Endothelial cell of umbilical vein (primary cell): ENCODE data around the gene MESD. TPM values are rescaled to one million over a fixed set of nuclear protein-coding genes. Genes with fewer than 3 reads are reported as not detected.

ENCODE experiments used
- BruUV-seq: library from RNA; stranded (reverse); fragments of 400-500 nt; replicated peaks from 2 replicates; lab custom pipeline; 2021; lab: Mats Ljungman, UMichigan
- CTCF ChIA-PET: fragments of 300-600, 350-600 bp; sonication (Branson Sonifier 250); formaldehyde crosslinking; loops from one replicate; lab custom pipeline; 2021; ENCODE audit warnings: antibody characterized with exemption, inconsistent platforms; lab: Charles Lee
- POLR2A ChIA-PET: fragments of 300-600, 350-600 bp; sonication (Branson Sonifier 250); formaldehyde crosslinking; loops from one replicate; lab custom pipeline; 2021; ENCODE audit warnings: antibody characterized with exemption, inconsistent platforms; lab: Charles Lee
- DNase-seq: peaks from one replicate; pipeline ENCODE4 v3.0.0-alpha.2; 2011; ENCODE audit warnings: low read depth, low spot score
- FAIRE-seq: peaks from 2 replicates; lab custom pipeline; 2011; peaks lifted over from hg19 to GRCh38; lab: Jason Lieb, UNC
- H2AFZ ChIP-seq: 2 replicates; pipeline ENCODE4 v1.6.0; 2012; ENCODE audit warnings: low read depth, low read length, control low read depth, inconsistent platforms
- H3K27ac ChIP-seq: 2 replicates; pipeline ENCODE4 v1.5.1; 2011; ENCODE audit warnings: low read depth, mild to moderate bottlenecking, control low read depth, low read length, moderate library complexity; ENCODE audit not compliant: insufficient read depth
- H3K27me3 ChIP-seq, 2 experiments: 2 replicates each; pipeline versions ENCODE4 v1.6.0 to v1.6.1; 2011; ENCODE audit warnings: low read length in 2 of 2, mixed read lengths in 1 of 2; ENCODE audit not compliant: control insufficient read depth in 2 of 2, insufficient read depth in 2 of 2
- H3K36me3 ChIP-seq, 2 experiments: 2 replicates in 1 of 2; 3 replicates in 1 of 2; pipeline ENCODE4 v1.5.1; 2011; ENCODE audit warnings: low read length in 2 of 2, mild to moderate bottlenecking in 1 of 2, moderate library complexity in 1 of 2; ENCODE audit not compliant: control insufficient read depth in 2 of 2, insufficient read depth in 2 of 2; ENCODE audit errors: extremely low read depth in 1 of 2
- H3K4me1 ChIP-seq: 3 replicates; pipeline ENCODE4 v1.5.1; 2011; ENCODE audit warnings: mild to moderate bottlenecking, low read length; ENCODE audit not compliant: control insufficient read depth, insufficient read depth; ENCODE audit errors: extremely low read depth
- H3K4me2 ChIP-seq: 2 replicates; pipeline ENCODE4 v1.6.1; 2011; ENCODE audit warnings: low read length, control low read depth, mixed read lengths; ENCODE audit not compliant: insufficient read depth
- H3K4me3 ChIP-seq, 3 experiments: fragments of 200-600 bp in 1 of 3; sonication (generic), shearing (Covaris generic) in 1 of 3; replicated peaks in 1 of 3; 2 replicates each; pipeline ENCODE4 v1.5.1; 2011 to 2016; ENCODE audit warnings: control low read depth in 3 of 3, low read length in 3 of 3, mild to moderate bottlenecking in 2 of 3, inconsistent platforms in 1 of 3, low read depth in 1 of 3, moderate library complexity in 1 of 3; ENCODE audit not compliant: insufficient read depth in 1 of 3
- H3K79me2 ChIP-seq: 2 replicates; pipeline ENCODE4 v1.6.0; 2012; ENCODE audit warnings: low read length, inconsistent platforms; ENCODE audit not compliant: control insufficient read depth, insufficient read depth
- H3K9ac ChIP-seq: replicated peaks from 2 replicates; pipeline ENCODE3; 2011; ENCODE audit warnings: low read length, control low read depth; ENCODE audit not compliant: insufficient read depth; ENCODE audit errors: extremely low read depth
- H3K9me1 ChIP-seq: replicated peaks from 3 replicates; pipeline ENCODE4 v1.6.0; 2011; ENCODE audit warnings: mild to moderate bottlenecking, low read length; ENCODE audit not compliant: control insufficient read depth, insufficient read depth; ENCODE audit errors: extremely low read depth
- H3K9me3 ChIP-seq: replicated peaks from 2 replicates; pipeline ENCODE4 v1.5.1; 2012; ENCODE audit warnings: low read length, inconsistent platforms; ENCODE audit not compliant: control insufficient read depth, insufficient read depth
- H4K20me1 ChIP-seq: replicated peaks from 2 replicates; pipeline ENCODE3; 2011; ENCODE audit warnings: mild to moderate bottlenecking, low read length; ENCODE audit not compliant: control insufficient read depth, insufficient read depth; ENCODE audit errors: extremely low read depth
- EZH2 ChIP-seq: IDR thresholded peaks from 2 replicates; pipeline ENCODE4 v1.6.1; 2012; ENCODE audit warnings: borderline replicate concordance, low read depth, mild to moderate bottlenecking, moderate library complexity, low read length, inconsistent platforms; ENCODE audit not compliant: severe bottlenecking
- FOS ChIP-seq: IDR thresholded peaks from 2 replicates; pipeline ENCODE4 v1.6.1; 2011; ENCODE audit warnings: mild to moderate bottlenecking, low read length, moderate library complexity, borderline replicate concordance; ENCODE audit not compliant: insufficient read depth
- GATA2 ChIP-seq: IDR thresholded peaks from 2 replicates; pipeline ENCODE4 v1.7.0; 2011; ENCODE audit warnings: low read depth, mild to moderate bottlenecking, moderate library complexity, mixed read lengths, low read length; ENCODE audit not compliant: insufficient read length, insufficient read depth
- JUN ChIP-seq: IDR thresholded peaks from 2 replicates; pipeline ENCODE4 v1.6.1; 2011; ENCODE audit warnings: borderline replicate concordance, low read depth; ENCODE audit not compliant: insufficient read length, insufficient read depth
- MYC ChIP-seq: IDR thresholded peaks from one replicate; pipeline ENCODE4 v1.6.1; 2011; ENCODE audit warnings: mild to moderate bottlenecking, low read depth, low read length
- POLR2A ChIP-seq: IDR thresholded peaks from 2 replicates; pipeline ENCODE4 v1.6.1; 2012; ENCODE audit warnings: low read depth, mild to moderate bottlenecking, control low read depth, low read length
- dilution Hi-C: fragments of 300-500 bp; cut with MboI; formaldehyde crosslinking; loops from one replicate; pipeline ENCODE4 v1.15.0; 2019; ENCODE audit warnings: low sequenced_read_pairs; ENCODE audit not compliant: extremely low pct_ligation_motif_present
- intact Hi-C: fragments of 100-400 bp; cut with micrococcal nuclease; formaldehyde crosslinking; loops from one replicate; pipeline ENCODE4 v1.10.0; 2022
- polyA plus RNA-seq, 4 experiments: library from polyadenylated mRNA; depleted of rRNA in 3 of 4; stranded (reverse) in 3 of 4; unstranded in 1 of 4; fragments of >200 nt; gene quantifications; 2 replicates each; pipeline versions ENCODE4 v1.2.1 to v1.2.3, GENCODE V29; 2011 to 2012; ENCODE audit warnings: missing spikeins in 1 of 4
- total RNA-seq: library from RNA; stranded (reverse); gene quantifications from 2 replicates; pipeline ENCODE4 v1.2.3, GENCODE V29; 2021
- TF ChIP-seq, protein P1 (sequence below): IDR thresholded peaks from 2 replicates; pipeline ENCODE4 v1.6.1; 2011; ENCODE audit not compliant: insufficient read depth, insufficient read length
- TF ChIP-seq, protein P2 (sequence below), 2 donors: IDR thresholded peaks; 1 replicate in 1 of 2; 2 replicates in 1 of 2; pipeline ENCODE4 v1.5.1; 2011; ENCODE audit warnings: low read length in 2 of 2, mild to moderate bottlenecking in 2 of 2, moderate library complexity in 2 of 2, control low read depth in 1 of 2, inconsistent platforms in 1 of 2, low read depth in 1 of 2; ENCODE audit not compliant: insufficient read depth in 1 of 2; ENCODE audit errors: extremely low read depth in 1 of 2

Gene MESD
- total and polyA plus RNA-seq, 2 donors (not counting 3 experiments of a cell fraction or from before 2014, with no cell fraction given), result 12.8 to 30.5 TPM

DNA sequence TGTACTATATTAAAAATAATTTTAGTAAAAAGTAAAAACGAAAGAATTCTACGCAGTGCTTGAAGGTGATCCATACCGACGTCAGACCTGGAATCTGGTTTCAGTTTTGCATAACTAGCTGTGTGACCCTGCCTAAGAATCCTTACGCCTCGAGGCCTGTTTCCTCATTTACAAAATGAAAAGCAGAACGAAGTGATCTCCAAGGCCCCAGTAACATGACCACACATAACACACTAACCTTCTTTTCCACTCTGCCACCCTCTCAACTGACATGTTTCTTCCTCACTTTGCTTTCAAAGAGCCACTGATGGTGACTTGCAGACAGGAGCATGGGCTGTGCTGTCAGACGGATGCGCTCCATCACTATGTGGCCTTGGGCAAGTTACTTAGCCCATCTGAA lies 4.8 kb downstream of the MESD start:
- Histone ChIP-seq H3K27me3 (no peaks in the 10 kb centered on the region), H3K4me1 (peaks cover 13% of the 10 kb centered on the region), H3K9me3 (no peaks in the 10 kb centered on the region), H3K9ac (no peak overlapping the region), H3K4me2 (no peak overlapping the region), H3K36me3 (peaks cover 0 to 4% of the 10 kb centered on the region in 2 experiments), H3K27ac (no peak overlapping the region), H3K9me1 (no peaks in the 10 kb centered on the region), H3K79me2 (peaks cover 59% of the 10 kb centered on the region), H3K4me3 (no peak overlapping the region), H2AFZ (no peak overlapping the region), H4K20me1 (peaks cover 2% of the 10 kb centered on the region)
- CTCF ChIA-PET, result interaction anchor here (2.5 to 4.8 kb wide), 2 partner anchors 124 to 281 kb away, joined by 6 to 20 read pairs; no protein-coding TSS in a partner anchor
- intact Hi-C loops (no loop called here), dilution Hi-C loops (no loop called here)
- FAIRE-seq, result no peak
- POLR2A ChIA-PET, result no interaction called here
- no TSS peak for BruUV-seq
- TF ChIP-seq GATA2, result no peak
- DNase-seq, result no peak

DNA sequence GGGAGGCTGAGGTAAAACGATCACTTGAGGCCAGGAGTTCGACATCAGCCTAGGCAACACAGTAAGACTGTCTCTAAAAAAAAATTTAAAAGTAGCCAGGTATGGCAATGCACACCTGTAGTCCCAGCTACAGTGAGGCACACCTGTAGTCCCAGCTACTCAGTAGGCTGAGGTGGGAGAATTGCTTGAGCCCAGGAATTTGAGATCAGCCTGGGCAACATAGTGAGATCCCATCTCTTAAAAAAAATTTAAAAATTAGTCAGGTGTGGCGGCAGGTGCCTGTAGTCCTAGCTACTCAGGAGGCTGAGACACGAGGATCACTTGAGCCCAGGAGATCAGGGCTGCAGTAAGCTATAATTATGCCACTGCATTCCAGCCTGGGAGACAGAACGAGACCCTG lies 6.8 kb downstream of the MESD start:
- no peak overlapping the region for H3K4me2 ChIP-seq
- intact Hi-C loops, result no loop called here
- FAIRE-seq (no peak), DNase-seq (no peak)
- dilution Hi-C loops, result no loop called here
- H3K9ac ChIP-seq, result no peak overlapping the region
- POLR2A ChIA-PET, result no interaction called here
- no peak overlapping the region for H3K27ac ChIP-seq
- H3K79me2 ChIP-seq, result peaks cover 42% of the 10 kb centered on the region
- CTCF ChIA-PET, result interaction anchor here (1.3 kb wide), 1 partner anchor 283 kb away, joined by 5 read pairs; no protein-coding TSS in a partner anchor
- H3K4me1 ChIP-seq, result peaks cover 10% of the 10 kb centered on the region
- H3K4me3 ChIP-seq, result no peak overlapping the region
- H3K27me3 ChIP-seq, result no peaks in the 10 kb centered on the region
- H4K20me1 ChIP-seq, result peaks cover 2% of the 10 kb centered on the region
- H3K9me3 ChIP-seq, result no peaks in the 10 kb centered on the region
- H3K36me3 ChIP-seq, result peaks cover 4% of the 10 kb centered on the region in 2 experiments
- no peak overlapping the region for H2AFZ ChIP-seq
- no TSS peak for BruUV-seq
- TF ChIP-seq, protein P1, sequence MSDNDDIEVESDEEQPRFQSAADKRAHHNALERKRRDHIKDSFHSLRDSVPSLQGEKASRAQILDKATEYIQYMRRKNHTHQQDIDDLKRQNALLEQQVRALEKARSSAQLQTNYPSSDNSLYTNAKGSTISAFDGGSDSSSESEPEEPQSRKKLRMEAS, result no peak
- TF ChIP-seq, protein P2, sequence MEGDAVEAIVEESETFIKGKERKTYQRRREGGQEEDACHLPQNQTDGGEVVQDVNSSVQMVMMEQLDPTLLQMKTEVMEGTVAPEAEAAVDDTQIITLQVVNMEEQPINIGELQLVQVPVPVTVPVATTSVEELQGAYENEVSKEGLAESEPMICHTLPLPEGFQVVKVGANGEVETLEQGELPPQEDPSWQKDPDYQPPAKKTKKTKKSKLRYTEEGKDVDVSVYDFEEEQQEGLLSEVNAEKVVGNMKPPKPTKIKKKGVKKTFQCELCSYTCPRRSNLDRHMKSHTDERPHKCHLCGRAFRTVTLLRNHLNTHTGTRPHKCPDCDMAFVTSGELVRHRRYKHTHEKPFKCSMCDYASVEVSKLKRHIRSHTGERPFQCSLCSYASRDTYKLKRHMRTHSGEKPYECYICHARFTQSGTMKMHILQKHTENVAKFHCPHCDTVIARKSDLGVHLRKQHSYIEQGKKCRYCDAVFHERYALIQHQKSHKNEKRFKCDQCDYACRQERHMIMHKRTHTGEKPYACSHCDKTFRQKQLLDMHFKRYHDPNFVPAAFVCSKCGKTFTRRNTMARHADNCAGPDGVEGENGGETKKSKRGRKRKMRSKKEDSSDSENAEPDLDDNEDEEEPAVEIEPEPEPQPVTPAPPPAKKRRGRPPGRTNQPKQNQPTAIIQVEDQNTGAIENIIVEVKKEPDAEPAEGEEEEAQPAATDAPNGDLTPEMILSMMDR (IDR thresholded peaks at IDR 0.05; ENCODE audit: extremely low read depth in 1 of 2, insufficient read depth in 1 of 2, low read depth in 1 of 2, low read length in 2 of 2), result no peak
- TF ChIP-seq EZH2 (no peak), POLR2A (no peak), MYC (no peak), GATA2 (no peak), FOS (no peak), JUN (no peak)
- no peaks in the 10 kb centered on the region for H3K9me1 ChIP-seq
